ENCODE results near the gene SOX9. TPM values are rescaled to one million over a fixed set of nuclear protein-coding genes. Genes with fewer than 3 reads are reported as not detected.

SOX9 gene
- total and polyA plus RNA-seq, 7 donors: 0.28 to 22.7 (median 5.0) TPM; not detected in 1

DNA sequence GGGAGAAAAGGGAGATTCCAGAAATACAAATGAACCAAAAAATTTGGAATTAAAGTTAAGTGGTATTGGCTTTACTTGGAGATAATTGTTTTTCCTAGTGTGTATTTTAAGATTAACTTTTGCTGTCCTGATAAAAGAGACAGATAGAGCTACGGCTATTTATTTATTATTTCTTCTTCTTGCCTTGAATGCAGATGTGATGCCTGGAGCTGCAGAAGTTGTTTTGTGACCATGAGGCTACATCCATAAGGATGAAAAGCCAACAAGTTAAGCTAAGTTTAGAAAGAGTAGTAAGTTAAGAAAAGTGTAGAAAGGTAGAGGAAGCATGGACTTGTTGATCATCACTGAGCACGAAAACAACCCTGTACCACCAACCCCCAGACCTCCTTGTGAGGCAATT, 41.7 kb downstream of the SOX9 start:
- Histone ChIP-seq H3K4me3 (no peak overlapping the region), H3K27me3 (no peaks in the 10 kb centered on the region), H3K4me1 (no peaks in the 10 kb centered on the region), H3K9me3 (no peaks in the 10 kb centered on the region), H3K36me3 (no peaks in the 10 kb centered on the region), H3K27ac (no peak overlapping the region)
- WGBS, 2 donors: 84 to 94% methylated on average over 2 of the region's 2 CpGs
- TF ChIP-seq, protein P1, sequence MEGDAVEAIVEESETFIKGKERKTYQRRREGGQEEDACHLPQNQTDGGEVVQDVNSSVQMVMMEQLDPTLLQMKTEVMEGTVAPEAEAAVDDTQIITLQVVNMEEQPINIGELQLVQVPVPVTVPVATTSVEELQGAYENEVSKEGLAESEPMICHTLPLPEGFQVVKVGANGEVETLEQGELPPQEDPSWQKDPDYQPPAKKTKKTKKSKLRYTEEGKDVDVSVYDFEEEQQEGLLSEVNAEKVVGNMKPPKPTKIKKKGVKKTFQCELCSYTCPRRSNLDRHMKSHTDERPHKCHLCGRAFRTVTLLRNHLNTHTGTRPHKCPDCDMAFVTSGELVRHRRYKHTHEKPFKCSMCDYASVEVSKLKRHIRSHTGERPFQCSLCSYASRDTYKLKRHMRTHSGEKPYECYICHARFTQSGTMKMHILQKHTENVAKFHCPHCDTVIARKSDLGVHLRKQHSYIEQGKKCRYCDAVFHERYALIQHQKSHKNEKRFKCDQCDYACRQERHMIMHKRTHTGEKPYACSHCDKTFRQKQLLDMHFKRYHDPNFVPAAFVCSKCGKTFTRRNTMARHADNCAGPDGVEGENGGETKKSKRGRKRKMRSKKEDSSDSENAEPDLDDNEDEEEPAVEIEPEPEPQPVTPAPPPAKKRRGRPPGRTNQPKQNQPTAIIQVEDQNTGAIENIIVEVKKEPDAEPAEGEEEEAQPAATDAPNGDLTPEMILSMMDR (IDR thresholded peaks at IDR 0.05): no peak
- DNase-seq: no peak
- intact Hi-C loops (cut with DNase I): no loop called here

GRCh38 chr17:72163474-72163873, 42.7 kb downstream of the SOX9 start:
- 91 to 95% methylated on average over 2 of the region's 2 CpGs for WGBS, 2 donors
- no peaks in the 10 kb centered on the region for H3K4me1 ChIP-seq
- intact Hi-C loops (cut with DNase I): no loop called here
- no peaks in the 10 kb centered on the region for H3K27me3 ChIP-seq
- no peak for DNase-seq
- H3K9me3 ChIP-seq: no peaks in the 10 kb centered on the region
- no peaks in the 10 kb centered on the region for H3K36me3 ChIP-seq
- no peak overlapping the region for H3K27ac ChIP-seq
- no peak overlapping the region for H3K4me3 ChIP-seq
- TF ChIP-seq POLR2A (IDR thresholded peaks at IDR 0.05): no peak
- TF ChIP-seq, protein P1 (IDR thresholded peaks at IDR 0.05): no peak
- TF ChIP-seq EP300 (IDR thresholded peaks at IDR 0.05): no peak
- no peak for TF ChIP-seq POLR2AphosphoS5 (IDR thresholded peaks at IDR 0.05)

GRCh38 chr17:72164158-72164739, 43.4 kb downstream of the SOX9 start:
- 92 to 94% methylated on average over 3 of the region's 3 CpGs for WGBS, 2 donors
- no peak for DNase-seq
- intact Hi-C loops (cut with DNase I): no loop called here
- Histone ChIP-seq H3K9me3 (no peaks in the 10 kb centered on the region), H3K27ac (no peak overlapping the region), H3K4me3 (no peak overlapping the region), H3K4me1 (no peaks in the 10 kb centered on the region), H3K36me3 (no peaks in the 10 kb centered on the region), H3K27me3 (no peaks in the 10 kb centered on the region)
- TF ChIP-seq EP300 (IDR thresholded peaks at IDR 0.05) (no peak), POLR2AphosphoS5 (IDR thresholded peaks at IDR 0.05) (no peak), POLR2A (IDR thresholded peaks at IDR 0.05) (no peak)
- TF ChIP-seq, protein P1 (IDR thresholded peaks at IDR 0.05): no peak

DNA sequence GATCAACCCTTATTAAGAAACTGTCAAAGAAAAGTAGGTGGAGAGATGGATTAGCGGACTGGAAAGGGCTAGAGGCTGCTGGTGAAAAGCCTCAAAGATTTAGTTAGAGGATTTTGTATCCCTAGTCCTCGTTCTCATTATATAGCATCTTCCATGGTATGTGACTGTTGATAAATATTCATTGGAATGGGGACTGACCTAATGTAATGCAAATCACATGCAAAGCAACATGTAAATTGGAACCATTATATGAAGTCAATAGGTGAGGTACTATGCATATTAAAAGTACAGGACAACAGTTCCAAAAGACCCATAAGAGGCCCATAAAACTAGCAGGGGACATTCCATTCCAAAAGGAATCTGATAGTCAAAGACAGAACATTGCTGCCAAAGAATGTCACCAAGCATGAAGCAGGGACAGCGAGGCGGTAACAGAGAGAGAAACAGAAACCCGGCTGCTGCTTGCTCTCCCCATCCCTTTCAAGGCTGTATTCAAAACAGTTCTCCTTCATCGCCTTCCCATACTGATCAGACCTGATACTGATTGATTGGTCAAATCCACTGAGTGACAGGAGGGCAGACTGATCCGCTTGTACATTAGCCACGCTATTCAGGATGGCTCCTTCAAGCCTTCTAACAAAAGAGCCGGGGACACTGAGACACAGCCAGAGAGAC, 44.5 kb downstream of the SOX9 start:
- H3K36me3 ChIP-seq: no peaks in the 10 kb centered on the region
- intact Hi-C loops (cut with DNase I): no loop called here
- DNase-seq: no peak
- no peaks in the 10 kb centered on the region for H3K4me1 ChIP-seq
- no peaks in the 10 kb centered on the region for H3K27me3 ChIP-seq
- H3K27ac ChIP-seq: no peak overlapping the region
- H3K9me3 ChIP-seq: no peaks in the 10 kb centered on the region
- H3K4me3 ChIP-seq: no peak overlapping the region
- 80 to 91% methylated on average over 9 of the region's 9 CpGs for WGBS, 2 donors
- TF ChIP-seq POLR2AphosphoS5 (IDR thresholded peaks at IDR 0.05) (no peak), POLR2A (IDR thresholded peaks at IDR 0.05) (no peak), EP300 (IDR thresholded peaks at IDR 0.05) (no peak)
- TF ChIP-seq, protein P1 (IDR thresholded peaks at IDR 0.05): no peak

Measured in sigmoid colon (tissue), 7 donors.